Astrocyte (in vitro differentiated cells and primary cell): ENCODE measurements around the gene POTEI. TPM values are rescaled to one million over a fixed set of nuclear protein-coding genes. Genes with fewer than 3 reads are reported as not detected.
"Not testable (repeated sequence)": the region's sequence is repeated elsewhere in the genome, so short reads cannot be mapped to it uniquely, and the experiment has no call there.

Experiments used
- DNase-seq: peaks from one replicate; pipeline ENCODE4 v3.0.0-alpha.2; 2010; ENCODE audit warnings: low read depth
- FAIRE-seq: peaks from 2 replicates; lab custom pipeline; 2011; peaks lifted over from hg19 to GRCh38; lab: Jason Lieb, UNC
- H2AFZ ChIP-seq: 2 replicates; pipeline ENCODE4 v1.6.0; 2012; ENCODE audit warnings: low read depth, low read length, inconsistent platforms
- H3K27ac ChIP-seq: 2 replicates; pipeline ENCODE4 v1.5.1; 2011; ENCODE audit warnings: low read depth, low read length, inconsistent platforms
- H3K27me3 ChIP-seq: 2 replicates; pipeline ENCODE4 v1.6.0; 2011; ENCODE audit warnings: low read length, inconsistent platforms; ENCODE audit not compliant: insufficient read depth
- H3K36me3 ChIP-seq: 2 replicates; pipeline ENCODE4 v1.5.1; 2011; ENCODE audit warnings: low read length, inconsistent platforms; ENCODE audit not compliant: insufficient read depth
- H3K4me1 ChIP-seq: 2 replicates; pipeline ENCODE4 v1.5.1; 2011; ENCODE audit warnings: low read length, inconsistent platforms; ENCODE audit not compliant: insufficient read depth
- H3K4me2 ChIP-seq: 2 replicates; pipeline ENCODE4 v1.6.0; 2012; ENCODE audit warnings: low read length, inconsistent platforms
- H3K4me3 ChIP-seq: 2 replicates; pipeline ENCODE4 v1.5.1; 2011; ENCODE audit warnings: low read depth, mild to moderate bottlenecking, low read length, inconsistent platforms; ENCODE audit not compliant: insufficient read depth
- H3K79me2 ChIP-seq: 2 replicates; pipeline ENCODE4 v1.6.0; 2012; ENCODE audit warnings: mild to moderate bottlenecking, low read length, inconsistent platforms; ENCODE audit not compliant: insufficient read depth
- H3K9ac ChIP-seq: 2 replicates; pipeline ENCODE4 v1.6.0; 2012; ENCODE audit warnings: mild to moderate bottlenecking, low read length, inconsistent platforms
- H3K9me3 ChIP-seq: 2 replicates; pipeline ENCODE4 v1.5.1; 2012; ENCODE audit warnings: low read depth, mild to moderate bottlenecking, low read length, inconsistent platforms; ENCODE audit not compliant: insufficient read depth
- H4K20me1 ChIP-seq: 2 replicates; pipeline ENCODE4 v1.6.0; 2012; ENCODE audit warnings: low read length, inconsistent platforms; ENCODE audit not compliant: insufficient read depth
- H3K27ac Mint-ChIP-seq: one replicate; pipeline ENCODE4 v1.8.0; 2021; ENCODE audit warnings: mild to moderate bottlenecking, mixed read lengths; ENCODE audit not compliant: unreplicated experiment
- H3K27me3 Mint-ChIP-seq: one replicate; pipeline ENCODE4 v1.8.0; 2021; ENCODE audit warnings: low read depth, mixed read lengths; ENCODE audit not compliant: unreplicated experiment
- H3K36me3 Mint-ChIP-seq: one replicate; pipeline ENCODE4 v1.8.0; 2021; ENCODE audit warnings: low read depth, mixed read lengths; ENCODE audit not compliant: unreplicated experiment
- H3K4me1 Mint-ChIP-seq: one replicate; pipeline ENCODE4 v1.8.0; 2021; ENCODE audit warnings: low read depth, mixed read lengths; ENCODE audit not compliant: unreplicated experiment
- H3K4me3 Mint-ChIP-seq: one replicate; pipeline ENCODE4 v1.8.0; 2021; ENCODE audit warnings: mild to moderate bottlenecking, moderate library complexity, mixed read lengths; ENCODE audit not compliant: unreplicated experiment
- H3K9me3 Mint-ChIP-seq: one replicate; pipeline ENCODE4 v1.8.0; 2021; ENCODE audit warnings: mild to moderate bottlenecking, mixed read lengths; ENCODE audit not compliant: unreplicated experiment
- total RNA-seq: library from RNA; stranded (reverse); gene quantifications from 2 replicates; pipeline ENCODE4 v1.2.1, GENCODE V29; 2021

The POTEI gene
- total RNA-seq, 1 donor from 2014 or later: 0.32 TPM

DNA sequence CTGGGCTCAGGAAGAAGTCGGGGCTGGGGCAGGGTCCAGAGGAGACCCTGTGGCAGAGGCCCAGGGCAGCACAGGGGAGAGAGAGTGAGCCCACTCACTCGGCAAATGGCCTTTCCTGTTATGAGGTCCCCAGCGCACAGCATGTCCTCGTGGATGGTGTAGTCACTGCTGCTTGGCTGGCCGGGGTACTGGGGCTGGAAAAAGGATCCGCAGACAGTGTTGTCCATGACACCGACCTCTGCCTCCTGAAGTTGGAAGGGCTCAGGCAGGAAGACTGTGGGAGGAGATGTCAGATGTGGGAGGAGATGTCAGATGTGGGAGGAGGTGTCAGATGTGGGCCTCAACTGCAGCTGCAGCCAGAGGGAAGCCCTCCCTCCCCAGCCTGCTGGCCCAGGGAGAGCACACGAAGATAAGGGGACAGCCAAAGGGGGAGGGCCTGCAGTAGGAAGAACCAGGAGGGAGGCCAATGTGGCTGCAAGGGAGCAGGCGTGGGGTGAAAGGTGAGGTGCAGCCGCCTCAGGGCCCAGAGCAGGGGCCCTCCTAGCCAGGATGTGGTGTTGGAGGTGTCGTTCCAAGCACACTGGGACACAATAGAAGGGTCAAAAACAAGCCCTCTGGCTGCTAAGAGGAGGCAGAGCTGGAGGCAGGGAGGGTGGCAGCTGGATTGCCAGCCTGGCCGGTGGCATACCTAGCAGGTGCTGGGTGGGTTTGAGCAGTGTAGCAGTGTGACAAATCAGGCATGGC lies 34.8 kb upstream of the POTEI start:
- not testable (repeated sequence) for H3K36me3 ChIP-seq, H3K27me3 Mint-ChIP-seq, H2AFZ ChIP-seq, H3K9ac ChIP-seq, H3K9me3 ChIP-seq, H3K27ac Mint-ChIP-seq, H3K4me1 ChIP-seq, H3K27ac ChIP-seq, H3K9me3 Mint-ChIP-seq, FAIRE-seq, H3K36me3 Mint-ChIP-seq, H3K79me2 ChIP-seq, H3K4me1 Mint-ChIP-seq, DNase-seq, H3K4me3 Mint-ChIP-seq, H3K4me2 ChIP-seq, H3K4me3 ChIP-seq, H4K20me1 ChIP-seq, H3K27me3 ChIP-seq

- not testable (repeated sequence) for H3K27me3 Mint-ChIP-seq, H3K36me3 Mint-ChIP-seq, H3K27ac Mint-ChIP-seq, H3K9me3 Mint-ChIP-seq, H3K79me2 ChIP-seq, FAIRE-seq, H3K27ac ChIP-seq, DNase-seq, H3K9ac ChIP-seq, H3K4me1 ChIP-seq, H2AFZ ChIP-seq, H4K20me1 ChIP-seq, H3K27me3 ChIP-seq, H3K36me3 ChIP-seq, H3K4me2 ChIP-seq, H3K4me3 ChIP-seq, H3K9me3 ChIP-seq, H3K4me1 Mint-ChIP-seq, H3K4me3 Mint-ChIP-seq
Measured at GRCh38 chr2:130542789-130543188, 33.7 kb upstream of the POTEI start.

DNA sequence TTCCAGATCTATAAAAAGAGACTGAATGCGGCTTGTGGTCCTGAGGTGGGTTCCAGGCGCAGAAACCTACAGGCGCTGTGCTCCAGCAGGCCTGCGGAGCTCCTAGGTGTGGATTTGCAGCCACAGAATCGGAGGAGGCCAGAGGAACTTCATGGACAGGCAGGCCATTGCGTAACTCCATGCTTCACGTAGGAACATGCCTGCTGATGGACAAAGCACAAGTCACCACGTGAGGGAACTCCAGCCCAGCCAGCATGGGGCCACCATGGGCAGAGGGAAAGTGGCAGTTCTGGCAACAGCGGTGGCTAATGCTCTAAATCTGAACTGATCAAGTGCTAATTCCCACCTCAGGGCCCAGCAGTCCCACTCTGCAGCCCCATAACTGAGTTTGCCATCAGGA lies 29.1 kb upstream of the POTEI start:
- not testable (repeated sequence) for H3K9me3 Mint-ChIP-seq, H3K4me2 ChIP-seq, H3K36me3 ChIP-seq, H3K36me3 Mint-ChIP-seq, H2AFZ ChIP-seq, H3K4me1 ChIP-seq, H3K4me3 ChIP-seq, DNase-seq, H3K27ac ChIP-seq, H3K79me2 ChIP-seq, H3K27me3 ChIP-seq, H4K20me1 ChIP-seq, H3K9ac ChIP-seq, FAIRE-seq, H3K9me3 ChIP-seq, H3K27ac Mint-ChIP-seq, H3K4me1 Mint-ChIP-seq, H3K4me3 Mint-ChIP-seq, H3K27me3 Mint-ChIP-seq

- not testable (repeated sequence) for H3K4me2 ChIP-seq, H3K4me3 Mint-ChIP-seq, H3K4me1 Mint-ChIP-seq, H4K20me1 ChIP-seq, DNase-seq, H3K9ac ChIP-seq, H3K36me3 Mint-ChIP-seq, H3K27me3 Mint-ChIP-seq, FAIRE-seq, H3K36me3 ChIP-seq, H2AFZ ChIP-seq, H3K4me1 ChIP-seq, H3K4me3 ChIP-seq, H3K27me3 ChIP-seq, H3K9me3 ChIP-seq, H3K9me3 Mint-ChIP-seq, H3K27ac ChIP-seq, H3K27ac Mint-ChIP-seq, H3K79me2 ChIP-seq
Measured at GRCh38 chr2:130536654-130537053, 27.5 kb upstream of the POTEI start.

- H3K4me1 Mint-ChIP-seq, H3K4me1 ChIP-seq, H3K27ac ChIP-seq, H2AFZ ChIP-seq, FAIRE-seq, H3K9ac ChIP-seq, H4K20me1 ChIP-seq, H3K9me3 ChIP-seq, H3K27ac Mint-ChIP-seq, H3K36me3 ChIP-seq, H3K4me3 ChIP-seq, H3K79me2 ChIP-seq, H3K4me3 Mint-ChIP-seq, H3K36me3 Mint-ChIP-seq, H3K9me3 Mint-ChIP-seq, H3K4me2 ChIP-seq, H3K27me3 ChIP-seq, DNase-seq, H3K27me3 Mint-ChIP-seq: not testable (repeated sequence)
Measured at GRCh38 chr2:130531672-130532071, 22.5 kb upstream of the POTEI start.

DNA sequence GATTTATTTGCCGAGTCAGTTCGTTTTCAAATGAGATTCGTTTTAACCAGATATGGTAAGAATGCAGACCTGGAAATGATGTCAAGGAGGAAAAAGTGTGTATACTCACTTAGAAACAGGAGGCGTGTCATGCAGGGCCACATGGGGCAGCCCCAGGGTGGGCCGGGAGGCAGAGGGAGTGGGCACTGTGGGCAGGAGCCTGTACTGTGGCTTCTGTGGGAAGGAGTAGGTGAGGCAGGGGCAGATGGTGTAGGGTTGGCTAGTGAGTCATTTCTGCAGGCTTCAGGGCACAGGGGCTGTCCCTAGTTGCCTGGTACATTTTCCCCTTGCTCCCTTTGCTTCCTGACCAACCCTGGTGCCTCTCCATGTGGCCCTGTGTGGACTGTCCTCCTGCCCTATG lies 22.1 kb upstream of the POTEI start:
- H3K9me3 ChIP-seq, DNase-seq, H3K27ac Mint-ChIP-seq, H4K20me1 ChIP-seq, H3K36me3 ChIP-seq, H3K27me3 ChIP-seq, H2AFZ ChIP-seq, H3K27me3 Mint-ChIP-seq, H3K4me3 ChIP-seq, H3K9me3 Mint-ChIP-seq, H3K79me2 ChIP-seq, H3K4me1 Mint-ChIP-seq, FAIRE-seq, H3K9ac ChIP-seq, H3K4me2 ChIP-seq, H3K27ac ChIP-seq, H3K36me3 Mint-ChIP-seq, H3K4me1 ChIP-seq, H3K4me3 Mint-ChIP-seq: not testable (repeated sequence)
